Placental epithelial cell (primary cell): ENCODE data around the gene GOLGA8H. TPM values are rescaled to one million over a fixed set of nuclear protein-coding genes. Genes with fewer than 3 reads are reported as not detected.

Source experiments
- small RNA-seq: library from RNA; depleted of rRNA; stranded (forward); fragments of <200 nt; gene quantifications from one replicate; pipeline ENCODE3, GENCODE V24; 2012
- total RNA-seq: library from RNA; depleted of rRNA; stranded (reverse); fragments of >200 nt; gene quantifications from 2 replicates; pipeline ENCODE4 v1.2.3, GENCODE V29; 2012

The GOLGA8H gene, protein sequence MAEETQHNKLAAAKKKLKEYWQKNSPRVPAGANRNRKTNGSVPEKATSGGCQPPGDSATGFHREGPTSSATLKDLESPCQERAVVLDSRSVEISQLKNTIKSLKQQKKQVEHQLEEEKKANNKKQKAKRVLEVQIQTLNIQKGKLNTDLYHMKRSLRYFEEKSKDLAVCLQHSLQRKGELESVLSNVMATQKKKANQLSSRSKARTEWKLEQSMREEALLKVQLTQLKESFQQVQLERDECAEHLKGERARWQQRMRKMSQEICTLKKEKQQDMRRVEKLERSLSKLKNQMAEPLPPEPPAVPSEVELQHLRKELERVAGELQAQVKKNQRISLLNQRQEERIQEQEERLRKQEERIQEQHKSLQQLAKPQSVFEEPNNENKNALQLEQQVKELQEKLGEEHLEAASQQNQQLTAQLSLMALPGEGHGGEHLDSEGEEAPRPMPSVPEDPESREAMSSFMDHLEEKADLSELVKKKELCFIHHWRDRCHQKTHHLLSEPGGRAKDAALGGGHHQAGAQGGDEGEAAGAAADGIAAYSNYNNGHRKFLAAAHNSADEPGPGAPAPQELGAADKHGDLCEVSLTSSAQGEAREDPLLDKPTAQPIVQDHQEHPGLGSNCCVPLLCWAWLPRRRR
- total RNA-seq = under 0.01 TPM in 1 of 2 replicates, not detected in the other

GRCh38 chr15:30603796-30604195 lies at the start of gene GOLGA8H:
Gene GOLGA8H (plus strand): TSS chr15:30604028. CDS start chr15:30604126, 98 bp downstream.

GRCh38 chr15:30625436-30626193 lies 21.8 kb downstream of the GOLGA8H start, which contains the start of gene ARHGAP11B:
Gene ARHGAP11B (plus strand): TSS chr15:30626128.

Small RNA genes lying within 50 kb of the gene (small RNA-seq; reads per million reads assigned to genes)
- not detected for gene RF00096
- not detected for gene RN7SL628P
- not detected for gene RN7SL796P

Other genes with a start within 250 kb of the GOLGA8H start
- gene CHRFAM7A, start 210.5 kb upstream of the GOLGA8H start, total RNA-seq = 1.2 TPM in 1 of 2 replicates, not detected in the other
- gene GOLGA8R, start 189.8 kb upstream of the GOLGA8H start, total RNA-seq = 1.7 and 6.7 TPM in 2 replicates
- gene GOLGA8Q, start 52.0 kb upstream of the GOLGA8H start, total RNA-seq = 0.54 and 2.7 TPM in 2 replicates